Uterus (tissue), 4 donors: ENCODE measurements around the gene RNF34. TPM values are rescaled to one million over a fixed set of nuclear protein-coding genes. Genes with fewer than 3 reads are reported as not detected.

Experiments
- DNase-seq, 2 donors: peaks; one replicate each; pipeline ENCODE4 v3.0.0-alpha.2; 2019 to 2020
- H3K27ac ChIP-seq, 2 donors: fragments of 200-600 bp; sonication (generic); 1 replicate in 1 of 2; 2 replicates in 1 of 2; pipeline ENCODE4 v1.5.1; 2016 to 2018
- H3K27me3 ChIP-seq, 2 donors: fragments of 200-600 bp; sonication (generic); one replicate each; pipeline ENCODE4 v1.5.1; 2018 to 2019; ENCODE audit warnings: control low read depth in 1 of 2
- H3K36me3 ChIP-seq, 2 donors: fragments of 200-600 bp; sonication (generic); one replicate each; pipeline ENCODE4 v1.5.1; 2019; ENCODE audit warnings: control low read depth in 1 of 2
- H3K4me1 ChIP-seq, 2 donors: fragments of 200-600 bp; sonication (generic); one replicate each; pipeline ENCODE4 v1.5.1; 2018 to 2019; ENCODE audit warnings: control low read depth in 1 of 2
- H3K4me3 ChIP-seq, 2 donors: fragments of 200-600 bp; sonication (generic); 1 replicate in 1 of 2; 2 replicates in 1 of 2; pipeline ENCODE4 v1.5.1; 2018 to 2019; ENCODE audit warnings: mild to moderate bottlenecking in 1 of 2
- H3K9me3 ChIP-seq, 2 donors: fragments of 200-600 bp; sonication (generic); one replicate each; pipeline ENCODE4 v1.5.1; 2019; ENCODE audit warnings: control low read depth in 1 of 2
- POLR2A ChIP-seq, 2 donors: fragments of 450-650 bp; IDR thresholded peaks; one replicate each; pipeline ENCODE4 v1.6.1; 2016; ENCODE audit warnings: antibody characterized with exemption in 2 of 2, mild to moderate bottlenecking in 1 of 2, moderate library complexity in 1 of 2
- intact Hi-C: fragments of 100-400 bp; cut with DNase I; formaldehyde crosslinking; loops from one replicate; pipeline ENCODE4 v1.15.1; 2023; ENCODE audit warnings: low total_unique reads
- total RNA-seq, 4 donors: library from RNA; depleted of rRNA in 3 of 4; stranded (reverse); fragments of >200 nt in 3 of 4; gene quantifications; one replicate each; pipeline versions ENCODE4 v1.1.0 to v1.2.4, GENCODE V29; 2014 to 2023
- TF ChIP-seq, protein P1 (sequence below), 4 experiments: fragments of 200-600 bp in 2 of 4; fragments of 450-650 bp in 2 of 4; sonication (generic) in 2 of 4; IDR thresholded peaks; one replicate each; pipeline ENCODE4 v1.5.1; 2016 to 2019; ENCODE audit warnings: antibody characterized with exemption in 4 of 4, mild to moderate bottlenecking in 2 of 4, moderate library complexity in 1 of 4
- donor health status: DM: yes; HTN: yes; CAD: no.

RNF34 gene
- total RNA-seq, 4 donors from 2014 or later = 23.5 to 74.9 (median 34.1) TPM

DNA sequence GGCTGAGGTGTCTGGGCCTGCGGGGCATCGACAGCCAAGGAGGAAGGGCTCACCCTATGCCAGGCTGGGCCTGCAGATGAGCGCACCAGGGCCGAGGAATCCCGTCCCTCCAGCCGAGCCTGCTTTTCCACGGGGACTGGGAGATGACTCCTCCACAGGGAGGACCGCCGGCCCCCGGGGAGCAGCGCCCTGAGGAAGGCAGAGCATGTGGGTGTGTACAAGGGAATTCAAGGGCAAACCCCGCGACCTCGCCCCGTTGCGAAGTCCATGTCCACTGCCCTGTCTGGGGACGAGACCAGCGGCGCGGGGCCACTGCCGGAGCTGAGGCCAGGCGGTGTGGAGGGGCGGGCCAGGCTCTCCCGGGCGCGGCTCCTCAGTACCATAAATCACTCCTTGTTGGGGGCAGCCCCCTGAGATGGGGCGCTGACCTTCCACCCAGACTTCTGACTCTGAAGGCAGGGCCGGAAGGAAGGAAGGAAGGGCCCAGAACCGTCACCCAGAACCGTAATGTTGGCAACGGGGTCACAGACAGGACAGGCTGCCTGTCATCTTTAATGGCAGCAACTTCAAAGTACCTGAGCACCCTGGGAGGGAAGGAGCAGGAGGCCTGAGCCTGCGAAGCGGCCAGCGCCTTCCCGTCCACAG, 52.5 kb downstream of the RNF34 start:
- intact Hi-C loops = no loop called here
- peak; percentile 38 to 45 for DNase-seq
- no peaks in the 10 kb centered on the region for H3K4me1 ChIP-seq
- H3K27me3 ChIP-seq = no peaks in the 10 kb centered on the region
- H3K4me3 ChIP-seq = peak overlapping the region; percentile 21 to 28
- H3K36me3 ChIP-seq = no peaks in the 10 kb centered on the region
- TF ChIP-seq, protein P1, sequence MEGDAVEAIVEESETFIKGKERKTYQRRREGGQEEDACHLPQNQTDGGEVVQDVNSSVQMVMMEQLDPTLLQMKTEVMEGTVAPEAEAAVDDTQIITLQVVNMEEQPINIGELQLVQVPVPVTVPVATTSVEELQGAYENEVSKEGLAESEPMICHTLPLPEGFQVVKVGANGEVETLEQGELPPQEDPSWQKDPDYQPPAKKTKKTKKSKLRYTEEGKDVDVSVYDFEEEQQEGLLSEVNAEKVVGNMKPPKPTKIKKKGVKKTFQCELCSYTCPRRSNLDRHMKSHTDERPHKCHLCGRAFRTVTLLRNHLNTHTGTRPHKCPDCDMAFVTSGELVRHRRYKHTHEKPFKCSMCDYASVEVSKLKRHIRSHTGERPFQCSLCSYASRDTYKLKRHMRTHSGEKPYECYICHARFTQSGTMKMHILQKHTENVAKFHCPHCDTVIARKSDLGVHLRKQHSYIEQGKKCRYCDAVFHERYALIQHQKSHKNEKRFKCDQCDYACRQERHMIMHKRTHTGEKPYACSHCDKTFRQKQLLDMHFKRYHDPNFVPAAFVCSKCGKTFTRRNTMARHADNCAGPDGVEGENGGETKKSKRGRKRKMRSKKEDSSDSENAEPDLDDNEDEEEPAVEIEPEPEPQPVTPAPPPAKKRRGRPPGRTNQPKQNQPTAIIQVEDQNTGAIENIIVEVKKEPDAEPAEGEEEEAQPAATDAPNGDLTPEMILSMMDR (IDR thresholded peaks at IDR 0.05) = no peak
- no peak for TF ChIP-seq POLR2A (IDR thresholded peaks at IDR 0.05)
- no peaks in the 10 kb centered on the region for H3K9me3 ChIP-seq
- peak overlapping the region; percentile 73 to 82 for H3K27ac ChIP-seq

DNA sequence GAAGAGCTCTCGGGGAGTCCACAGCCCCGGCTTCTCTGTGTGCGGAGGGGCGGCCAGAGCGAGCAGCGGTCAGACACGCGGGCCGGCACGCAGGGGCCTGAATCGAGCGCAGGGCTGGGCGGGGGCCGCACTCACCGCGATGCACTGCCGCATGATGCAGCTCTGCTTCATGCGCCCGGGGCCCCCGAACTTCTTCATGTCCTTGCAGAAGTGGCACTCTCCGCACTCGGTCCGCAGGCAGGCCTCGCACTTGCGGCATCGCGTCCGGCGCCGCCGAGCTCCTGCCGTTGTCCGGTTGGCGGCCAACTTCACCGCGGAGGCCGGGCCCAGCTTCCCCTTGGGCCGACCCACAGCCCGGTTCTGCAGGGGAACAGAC, 53.1 kb downstream of the RNF34 start:
- Histone ChIP-seq H3K27me3 (no peaks in the 10 kb centered on the region), H3K4me1 (no peaks in the 10 kb centered on the region), H3K4me3 (no peak overlapping the region), H3K27ac (peak overlapping the region; percentile 73 to 82), H3K36me3 (no peaks in the 10 kb centered on the region), H3K9me3 (no peaks in the 10 kb centered on the region)
- intact Hi-C loops = no loop called here
- TF ChIP-seq, protein P1 (IDR thresholded peaks at IDR 0.05) = no peak
- TF ChIP-seq POLR2A (IDR thresholded peaks at IDR 0.05) = no peak
- DNase-seq = no peak

DNA sequence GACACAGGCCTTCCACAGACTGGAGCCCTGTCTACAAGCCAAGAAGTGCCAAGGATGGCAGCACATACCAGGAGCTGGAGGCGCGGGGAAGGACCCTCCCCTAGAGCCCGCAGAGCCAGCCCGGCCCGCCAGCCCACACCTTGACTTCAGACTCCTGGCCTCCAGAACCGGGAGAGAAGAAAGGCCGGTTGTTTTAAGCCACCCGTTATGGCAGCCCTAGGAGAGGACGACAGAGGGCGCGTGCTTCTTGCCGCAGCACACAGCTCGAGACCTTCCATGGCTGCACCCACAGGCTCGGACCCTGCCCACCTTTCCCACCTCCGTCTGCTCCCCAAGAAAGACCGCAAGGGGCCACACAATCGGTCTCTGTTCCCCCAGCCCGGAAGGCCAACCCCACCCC, 53.7 kb downstream of the RNF34 start:
- Histone ChIP-seq H3K9me3 (no peaks in the 10 kb centered on the region), H3K27me3 (no peaks in the 10 kb centered on the region), H3K27ac (no peak overlapping the region), H3K36me3 (no peaks in the 10 kb centered on the region), H3K4me1 (no peaks in the 10 kb centered on the region), H3K4me3 (no peak overlapping the region)
- no peak for DNase-seq
- intact Hi-C loops = no loop called here
- TF ChIP-seq POLR2A (IDR thresholded peaks at IDR 0.05) = no peak
- TF ChIP-seq, protein P1 (IDR thresholded peaks at IDR 0.05) = no peak

DNA sequence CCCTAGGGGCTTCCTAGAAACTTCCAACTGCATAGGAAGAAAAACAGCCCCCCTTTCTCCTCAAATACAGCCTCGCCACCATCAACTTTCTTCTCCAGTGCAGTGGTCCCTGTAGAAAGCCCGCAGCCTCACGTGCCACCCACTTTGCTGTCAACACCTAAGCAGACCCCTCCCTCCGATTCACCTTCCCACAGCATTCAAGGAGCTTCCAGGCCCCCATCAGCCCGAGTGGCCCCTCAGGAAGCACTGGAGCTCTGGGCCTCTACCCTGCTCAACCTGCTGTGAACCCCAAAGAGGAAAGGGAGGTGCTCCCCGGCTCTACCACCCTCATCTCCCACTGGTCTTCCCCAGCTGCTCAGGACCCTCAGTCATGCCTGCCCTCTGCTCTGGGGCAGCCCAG, 55.0 kb downstream of the RNF34 start:
- no peaks in the 10 kb centered on the region for H3K27me3 ChIP-seq

DNA sequence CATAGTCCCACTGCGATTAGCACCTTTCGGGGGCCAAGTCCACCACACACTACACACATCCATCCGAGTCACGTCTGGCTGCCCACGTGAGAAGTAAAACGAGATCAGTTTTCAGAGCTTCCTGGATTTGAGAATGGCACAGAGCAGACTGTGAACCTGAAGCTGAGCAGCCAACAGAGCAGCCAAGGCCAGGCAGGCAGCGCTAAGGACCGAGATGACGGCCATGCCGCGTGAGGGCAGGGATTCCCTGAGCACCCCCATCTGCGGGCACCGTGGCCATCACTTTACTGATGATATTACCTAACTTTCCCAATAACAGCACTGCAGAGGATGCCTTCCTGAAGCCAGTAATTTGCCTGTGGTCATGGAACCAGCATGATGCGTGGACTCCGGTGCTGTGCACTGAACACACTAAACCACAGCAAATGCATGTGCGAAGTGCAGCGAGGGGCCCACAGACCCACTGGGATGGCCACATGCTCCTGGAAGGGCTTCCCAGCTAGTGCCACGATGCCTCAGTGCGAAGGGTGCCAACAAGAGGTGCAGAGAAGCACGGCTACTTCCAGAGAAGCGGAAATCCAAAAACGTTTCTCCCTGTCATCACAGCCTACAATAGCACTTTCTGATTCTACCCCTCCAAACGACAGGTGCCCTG, 56.0 kb downstream of the RNF34 start:
- no peaks in the 10 kb centered on the region for H3K36me3 ChIP-seq
- intact Hi-C loops = no loop called here
- no peak overlapping the region for H3K4me3 ChIP-seq
- TF ChIP-seq, protein P1 (IDR thresholded peaks at IDR 0.05) = no peak
- TF ChIP-seq POLR2A (IDR thresholded peaks at IDR 0.05) = no peak
- no peaks in the 10 kb centered on the region for H3K4me1 ChIP-seq
- H3K27me3 ChIP-seq = no peaks in the 10 kb centered on the region
- H3K27ac ChIP-seq = no peak overlapping the region
- no peak for DNase-seq
- H3K9me3 ChIP-seq = no peaks in the 10 kb centered on the region

More for the DNA sequence above, 55.0 kb downstream of the RNF34 start:
- no peak for DNase-seq
- H3K27ac ChIP-seq = no peak overlapping the region
- H3K4me3 ChIP-seq = no peak overlapping the region
- H3K4me1 ChIP-seq = no peaks in the 10 kb centered on the region
- intact Hi-C loops = no loop called here
- TF ChIP-seq POLR2A (IDR thresholded peaks at IDR 0.05) = no peak
- TF ChIP-seq, protein P1 (IDR thresholded peaks at IDR 0.05) = no peak
- no peaks in the 10 kb centered on the region for H3K36me3 ChIP-seq
- H3K9me3 ChIP-seq = no peaks in the 10 kb centered on the region
